Thyroid gland (tissue), 4 donors: ENCODE measurements around the gene EGFR. TPM values are rescaled to one million over a fixed set of nuclear protein-coding genes. Genes with fewer than 3 reads are reported as not detected.

ENCODE experiments used
- DNase-seq, 2 donors: peaks; one replicate each; pipeline ENCODE4 v3.0.0-alpha.2; 2019
- H3K27ac ChIP-seq, 3 donors: fragments of 200-600 bp; sonication (generic); 1 replicate in 2 of 3; 2 replicates in 1 of 3; pipeline ENCODE4 v1.5.1; 2016 to 2019; ENCODE audit warnings: mild to moderate bottlenecking in 1 of 3, moderate library complexity in 1 of 3
- H3K27me3 ChIP-seq: fragments of 200-600 bp; sonication (generic); one replicate; pipeline ENCODE4 v1.5.1; 2019
- H3K36me3 ChIP-seq, 2 donors: fragments of 200-600 bp; sonication (generic); one replicate each; pipeline ENCODE4 v1.5.1; 2016 to 2019
- H3K4me1 ChIP-seq, 2 donors: fragments of 200-600 bp; sonication (generic); one replicate each; pipeline ENCODE4 v1.5.1; 2017 to 2019
- H3K4me3 ChIP-seq, 3 donors: fragments of 200-600 bp; sonication (generic); replicated peaks in 1 of 3; 1 replicate in 2 of 3; 2 replicates in 1 of 3; pipeline ENCODE4 v1.5.1; 2016; ENCODE audit warnings: mild to moderate bottlenecking in 1 of 3
- H3K9me3 ChIP-seq: fragments of 200-600 bp; sonication (generic); one replicate; pipeline ENCODE4 v1.5.1; 2017
- CTCF ChIP-seq, 6 experiments: fragments of 200-600 bp in 3 of 6; fragments of 450-650 bp in 3 of 6; sonication (generic) in 3 of 6; IDR thresholded peaks; one replicate each; pipeline ENCODE4 v1.5.1; 2016 to 2019; ENCODE audit warnings: antibody characterized with exemption in 6 of 6, mild to moderate bottlenecking in 2 of 6, inconsistent platforms in 1 of 6, moderate library complexity in 1 of 6
- POLR2A ChIP-seq, 2 donors: fragments of 450-650 bp; IDR thresholded peaks; one replicate each; pipeline ENCODE4 v1.6.1; 2017; ENCODE audit warnings: antibody characterized with exemption in 2 of 2, mild to moderate bottlenecking in 2 of 2, moderate library complexity in 1 of 2
- WGBS, 2 donors: methylation state at CpG; one replicate each; pipeline ENCODE4 v1.1.5; 2017; 5-methylcytosine and 5-hydroxymethylcytosine counted together
- intact Hi-C: fragments of 100-400 bp; cut with DNase I; formaldehyde crosslinking; loops from one replicate; pipeline ENCODE4 v1.15.1; 2023
- total RNA-seq, 4 donors: library from RNA; depleted of rRNA; stranded (reverse); fragments of >200 nt; gene quantifications; one replicate each; pipeline ENCODE4 v1.2.3, GENCODE V29; 2016

The EGFR gene
- total RNA-seq, 4 donors from 2014 or later: 57.5 to 96.2 (median 84.7) TPM

- no peak for DNase-seq
- no peaks in the 10 kb centered on the region for H3K27me3 ChIP-seq
- H3K36me3 ChIP-seq: peaks cover 49 to 60% of the 10 kb centered on the region in 2 donors
- no peak overlapping the region for H3K4me3 ChIP-seq
- peaks cover 9 to 12% of the 10 kb centered on the region in 2 donors for H3K4me1 ChIP-seq
- 92 to 95% methylated on average over 4 of the region's 4 CpGs for WGBS, 2 donors
- TF ChIP-seq CTCF (IDR thresholded peaks at IDR 0.05): no peak
- no peak for TF ChIP-seq POLR2A (IDR thresholded peaks at IDR 0.05)
- no peaks in the 10 kb centered on the region for H3K9me3 ChIP-seq
- no peak overlapping the region for H3K27ac ChIP-seq
- intact Hi-C loops: no loop called here
Observed at GRCh38 chr7:55160539-55160938, 141.7 kb downstream of the EGFR start.

- intact Hi-C loops: no loop called here
- Histone ChIP-seq H3K27me3 (no peaks in the 10 kb centered on the region), H3K4me3 (no peak overlapping the region), H3K9me3 (no peaks in the 10 kb centered on the region), H3K36me3 (peaks cover 46 to 58% of the 10 kb centered on the region in 2 donors), H3K4me1 (peaks cover 9 to 12% of the 10 kb centered on the region in 2 donors), H3K27ac (no peak overlapping the region)
- WGBS, 2 donors: 92 to 96% methylated on average over 14 to 16 of the region's 16 CpGs
- no peak for DNase-seq
- TF ChIP-seq CTCF (IDR thresholded peaks at IDR 0.05): no peak
- no peak for TF ChIP-seq POLR2A (IDR thresholded peaks at IDR 0.05)
Observed at GRCh38 chr7:55161154-55161687, 142.4 kb downstream of the EGFR start.

- no peak overlapping the region for H3K27ac ChIP-seq
- H3K36me3 ChIP-seq: peaks cover 35 to 48% of the 10 kb centered on the region in 2 donors
- no peaks in the 10 kb centered on the region for H3K9me3 ChIP-seq
- no peak for DNase-seq
- H3K4me3 ChIP-seq: no peak overlapping the region
- H3K4me1 ChIP-seq: peaks cover 9 to 12% of the 10 kb centered on the region in 2 donors
- H3K27me3 ChIP-seq: no peaks in the 10 kb centered on the region
- WGBS, 2 donors: 91% methylated on average over 3 of the region's 3 CpGs
- TF ChIP-seq POLR2A (IDR thresholded peaks at IDR 0.05) (no peak), CTCF (IDR thresholded peaks at IDR 0.05) (no peak)
- intact Hi-C loops: no loop called here
Observed at GRCh38 chr7:55162476-55162875, 143.7 kb downstream of the EGFR start.

- DNase-seq: no peak
- H3K4me3 ChIP-seq: no peak overlapping the region
- no peaks in the 10 kb centered on the region for H3K27me3 ChIP-seq
- no peaks in the 10 kb centered on the region for H3K9me3 ChIP-seq
- H3K27ac ChIP-seq: peak overlapping the region in 2 of 3 donors; percentile 27 to 33
- peaks cover 9 to 12% of the 10 kb centered on the region in 2 donors for H3K4me1 ChIP-seq
- intact Hi-C loops: no loop called here
- TF ChIP-seq POLR2A (IDR thresholded peaks at IDR 0.05) (no peak), CTCF (IDR thresholded peaks at IDR 0.05) (no peak)
- H3K36me3 ChIP-seq: peaks cover 22 to 37% of the 10 kb centered on the region in 2 donors
- WGBS, 2 donors: 87 to 90% methylated on average over 11 of the region's 11 CpGs
Observed at GRCh38 chr7:55163733-55164132, 144.9 kb downstream of the EGFR start.

- Histone ChIP-seq H3K27ac (peak overlapping the region in 2 of 3 donors; percentile 27 to 33), H3K9me3 (no peaks in the 10 kb centered on the region), H3K4me3 (no peak overlapping the region), H3K27me3 (no peaks in the 10 kb centered on the region), H3K4me1 (peaks cover 9 to 12% of the 10 kb centered on the region in 2 donors), H3K36me3 (peaks cover 23 to 29% of the 10 kb centered on the region in 2 donors)
- 38 to 41% methylated on average over 2 of the region's 2 CpGs for WGBS, 2 donors
- intact Hi-C loops: no loop called here
- peak in 1 of 2 donors; percentile 45 for DNase-seq
- no peak for TF ChIP-seq CTCF (IDR thresholded peaks at IDR 0.05)
- no peak for TF ChIP-seq POLR2A (IDR thresholded peaks at IDR 0.05)
Observed at GRCh38 chr7:55164527-55164926, 145.7 kb downstream of the EGFR start.
